ENCODE measurements around the gene ZNF277. TPM values are rescaled to one million over a fixed set of nuclear protein-coding genes. Genes with fewer than 3 reads are reported as not detected.

The ZNF277 gene
- total RNA-seq, 1 experiment from 2014 or later: 13.1 TPM

DNA sequence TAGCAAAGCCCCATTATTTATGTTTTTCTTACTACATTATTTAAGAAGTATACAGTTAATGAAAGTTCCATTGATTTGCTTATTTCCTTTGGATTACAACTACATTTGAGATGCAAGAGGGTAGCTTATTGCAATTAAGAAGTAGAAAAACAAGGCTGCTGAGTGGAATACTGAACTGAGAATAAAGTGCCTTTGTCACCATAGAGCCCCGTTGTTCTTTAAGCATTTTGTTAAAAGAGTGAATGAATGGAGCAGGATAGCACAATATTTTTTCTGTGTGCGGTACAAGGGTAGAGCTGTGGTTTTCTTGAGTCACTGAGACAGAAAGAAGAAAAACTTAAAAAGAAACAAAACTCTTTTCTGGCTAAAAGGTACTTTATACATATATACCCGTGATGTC is 45.6 kb downstream of the ZNF277 start:
- no CpG with 5 or more reads among the region's 3 CpGs for WGBS (ENCODE audit: extremely low coverage, insufficient read length, low lambda C conversion rate)
- Histone ChIP-seq H3T11ph (ENCODE audit: low read length) (no peak overlapping the region), H3K18ac (ENCODE audit: insufficient read length, low read depth, low read length) (no peak overlapping the region), H3K9me3 (ENCODE audit: control insufficient read depth, low read depth, low read length) (no peaks in the 10 kb centered on the region), H4K5ac (ENCODE audit: insufficient read length, low read depth, low read length) (no peak overlapping the region), H2BK20ac (ENCODE audit: low read depth, low read length, poor library complexity, severe bottlenecking) (no peak overlapping the region), H2BK12ac (ENCODE audit: insufficient read length, low read depth, low read length) (no peak overlapping the region), H2BK120ac (ENCODE audit: low read depth, low read length, poor library complexity, severe bottlenecking) (no peak overlapping the region), H3K14ac (ENCODE audit: insufficient read depth, low read length) (no peak overlapping the region), H3K79me1 (ENCODE audit: insufficient read depth, low read depth, low read length, poor library complexity, severe bottlenecking) (peaks cover 3% of the 10 kb centered on the region), H3K27ac (ENCODE audit: insufficient read length, low read depth, low read length) (no peak overlapping the region), H3K56ac (ENCODE audit: insufficient read length, low read depth, low read length) (no peak overlapping the region), H2BK5ac (ENCODE audit: insufficient read length, low read length) (no peak overlapping the region), H3K4ac (ENCODE audit: low read depth, low read length) (no peak overlapping the region), H2AFZ (ENCODE audit: low read length) (no peak overlapping the region), H3K79me2 (ENCODE audit: insufficient read depth, low read length) (no peaks in the 10 kb centered on the region), H3K4me2 (ENCODE audit: insufficient read depth, insufficient read length, low read length) (no peak overlapping the region), H2BK15ac (ENCODE audit: low read depth, low read length) (no peak overlapping the region), H3K4me1 (ENCODE audit: insufficient read depth, low read length) (peaks cover 15% of the 10 kb centered on the region), H3K9ac (ENCODE audit: extremely low read depth, insufficient read length, low read length) (no peak overlapping the region), H2AK5ac (ENCODE audit: insufficient read length, low read length) (no peak overlapping the region), H3K27me3 (ENCODE audit: insufficient read depth, low read length) (peaks cover 3% of the 10 kb centered on the region; the same call in 1 of the 2 replicates), H3K23me2 (ENCODE audit: insufficient read length, low read depth, low read length, poor library complexity, severe bottlenecking) (no peaks in the 10 kb centered on the region), H4K8ac (replicated peaks; ENCODE audit: insufficient read length, low read depth, low read length) (no peak overlapping the region), H3K23ac (ENCODE audit: insufficient read length, low read depth, low read length) (no peak overlapping the region), H4K91ac (ENCODE audit: insufficient read length, low read depth, low read length) (no peak overlapping the region), H4K20me1 (ENCODE audit: control insufficient read depth, insufficient read depth, insufficient read length) (no peaks in the 10 kb centered on the region)
- Mint-ChIP-seq H3K27me3 (ENCODE audit: low read depth) (peaks cover 68% of the 10 kb centered on the region), H3K4me1 (peaks cover 53 to 58% of the 10 kb centered on the region in 2 experiments), H3K36me3 (ENCODE audit: insufficient read depth in 1 of 3, low read depth in 3 of 3) (no peaks in the 10 kb centered on the region; a peak in 1 of 7 replicates), H3K27ac (no peak overlapping the region; a peak in 1 of 7 replicates), H3K4me3 (no peak overlapping the region), H3K9me3 (no peaks in the 10 kb centered on the region)
- DNase-seq: no peak
- no peak for TF ChIP-seq CTCF (conservative IDR thresholded peaks at IDR 0.05)

Measured in H9 (cell line).